ENCODE data around the gene ARHGEF10L. TPM values are rescaled to one million over a fixed set of nuclear protein-coding genes. Genes with fewer than 3 reads are reported as not detected.

The ARHGEF10L gene
- total and polyA plus RNA-seq, 8 donors, result 16.8 to 39.6 (median 21.1) TPM

GRCh38 chr1:17523321-17524041 is 16.0 kb upstream of the ARHGEF10L start:
- H3K36me3 ChIP-seq, result no peaks in the 10 kb centered on the region
- DNase-seq (no peak), ATAC-seq (no peak)
- intact Hi-C loops (cut with DNase I), result no loop called here
- H3K27me3 ChIP-seq, result peaks cover 0 to 63% of the 10 kb centered on the region in 2 donors
- H3K4me3 ChIP-seq, result no peak overlapping the region
- no peaks in the 10 kb centered on the region for H3K4me1 ChIP-seq
- H3K9me3 ChIP-seq, result no peaks in the 10 kb centered on the region
- no peak overlapping the region for H3K27ac ChIP-seq
- TF ChIP-seq, protein P1, sequence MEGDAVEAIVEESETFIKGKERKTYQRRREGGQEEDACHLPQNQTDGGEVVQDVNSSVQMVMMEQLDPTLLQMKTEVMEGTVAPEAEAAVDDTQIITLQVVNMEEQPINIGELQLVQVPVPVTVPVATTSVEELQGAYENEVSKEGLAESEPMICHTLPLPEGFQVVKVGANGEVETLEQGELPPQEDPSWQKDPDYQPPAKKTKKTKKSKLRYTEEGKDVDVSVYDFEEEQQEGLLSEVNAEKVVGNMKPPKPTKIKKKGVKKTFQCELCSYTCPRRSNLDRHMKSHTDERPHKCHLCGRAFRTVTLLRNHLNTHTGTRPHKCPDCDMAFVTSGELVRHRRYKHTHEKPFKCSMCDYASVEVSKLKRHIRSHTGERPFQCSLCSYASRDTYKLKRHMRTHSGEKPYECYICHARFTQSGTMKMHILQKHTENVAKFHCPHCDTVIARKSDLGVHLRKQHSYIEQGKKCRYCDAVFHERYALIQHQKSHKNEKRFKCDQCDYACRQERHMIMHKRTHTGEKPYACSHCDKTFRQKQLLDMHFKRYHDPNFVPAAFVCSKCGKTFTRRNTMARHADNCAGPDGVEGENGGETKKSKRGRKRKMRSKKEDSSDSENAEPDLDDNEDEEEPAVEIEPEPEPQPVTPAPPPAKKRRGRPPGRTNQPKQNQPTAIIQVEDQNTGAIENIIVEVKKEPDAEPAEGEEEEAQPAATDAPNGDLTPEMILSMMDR (IDR thresholded peaks at IDR 0.05), result no peak

DNA sequence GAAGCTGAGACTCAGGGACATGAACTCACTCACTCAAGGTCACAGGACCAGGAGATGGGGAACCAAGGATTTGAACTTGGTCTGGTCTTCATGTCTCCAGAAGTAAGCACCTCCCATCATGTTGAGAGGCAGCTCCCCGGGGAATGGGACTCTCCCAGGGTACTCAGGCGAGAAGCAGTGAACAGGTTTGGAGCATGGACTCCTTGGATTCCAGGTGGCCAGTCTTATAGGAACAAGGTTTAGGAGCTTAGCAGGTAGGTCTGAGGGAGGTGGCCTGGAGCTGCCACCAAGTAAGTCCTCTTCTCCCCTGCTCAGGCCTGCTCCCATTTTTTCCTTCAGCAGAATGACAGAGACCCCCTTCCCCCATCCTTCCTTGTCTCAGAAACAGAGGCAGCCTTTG is 14.9 kb upstream of the ARHGEF10L start:
- intact Hi-C loops (cut with DNase I), result no loop called here
- no peak for ATAC-seq

GRCh38 chr1:17525996-17526686 is 13.4 kb upstream of the ARHGEF10L start:
- H3K9me3 ChIP-seq, result no peaks in the 10 kb centered on the region
- TF ChIP-seq, protein P1 (IDR thresholded peaks at IDR 0.05), result no peak
- intact Hi-C loops (cut with DNase I), result no loop called here
- H3K4me1 ChIP-seq, result no peaks in the 10 kb centered on the region
- H3K27me3 ChIP-seq, result peaks cover 0 to 59% of the 10 kb centered on the region in 2 donors
- no peak overlapping the region for H3K27ac ChIP-seq
- H3K36me3 ChIP-seq, result no peaks in the 10 kb centered on the region
- ATAC-seq, result no peak
- H3K4me3 ChIP-seq, result no peak overlapping the region
- DNase-seq, result no peak

More for the DNA sequence above, 14.9 kb upstream of the ARHGEF10L start:
- Histone ChIP-seq H3K36me3 (no peaks in the 10 kb centered on the region), H3K4me3 (no peak overlapping the region), H3K9me3 (no peaks in the 10 kb centered on the region), H3K27me3 (peaks cover 0 to 64% of the 10 kb centered on the region in 2 donors), H3K27ac (no peak overlapping the region), H3K4me1 (no peaks in the 10 kb centered on the region)
- TF ChIP-seq, protein P1 (IDR thresholded peaks at IDR 0.05), result no peak
- DNase-seq, result no peak

DNA sequence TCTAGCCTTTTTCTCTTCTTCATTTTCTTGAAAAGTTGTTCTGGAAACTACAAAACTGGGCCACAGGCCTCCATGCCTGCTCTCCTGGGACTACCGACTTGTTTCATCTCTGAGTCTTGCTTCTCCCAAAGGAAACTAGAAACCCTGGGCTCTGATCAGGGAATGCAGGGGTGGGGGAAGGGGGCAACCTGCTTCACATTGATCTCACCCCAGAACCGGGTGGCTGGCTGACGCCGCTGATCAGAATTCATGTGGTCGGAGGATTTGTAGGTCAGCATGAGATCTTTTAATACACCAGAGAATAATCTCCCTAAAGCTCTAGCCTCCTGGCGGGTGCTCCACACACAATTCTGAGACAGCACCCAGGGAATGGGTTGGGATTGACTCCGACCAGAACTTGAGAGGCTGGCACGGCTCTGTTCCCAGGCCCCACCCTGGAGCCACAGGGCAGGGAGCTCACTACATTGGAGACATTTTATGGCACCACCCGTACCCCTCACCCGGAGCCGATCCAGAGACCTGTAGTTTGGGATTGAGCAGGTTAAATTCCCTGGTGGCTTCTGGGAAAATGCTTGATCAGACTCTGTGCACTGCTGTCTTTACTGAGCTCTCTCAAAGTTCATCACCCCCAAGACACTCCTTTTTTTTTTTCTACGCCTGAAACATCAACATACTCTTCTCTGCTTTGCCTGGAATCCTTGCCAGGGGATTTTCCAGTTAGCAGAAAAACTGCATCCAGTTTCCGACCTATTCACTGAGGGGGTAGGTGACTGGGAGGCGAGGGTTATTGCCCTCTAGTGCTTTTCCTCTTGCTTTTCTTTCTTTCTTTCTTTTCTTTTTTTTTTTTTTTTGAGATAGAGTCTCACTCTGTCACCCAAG is 12.2 kb upstream of the ARHGEF10L start:
- Histone ChIP-seq H3K9me3 (no peaks in the 10 kb centered on the region), H3K36me3 (no peaks in the 10 kb centered on the region), H3K27ac (no peak overlapping the region), H3K4me3 (no peak overlapping the region), H3K4me1 (no peaks in the 10 kb centered on the region), H3K27me3 (peaks cover 0 to 47% of the 10 kb centered on the region in 2 donors)
- ATAC-seq (peak; percentile 19), DNase-seq (no peak)
- TF ChIP-seq, protein P1 (IDR thresholded peaks at IDR 0.05), result no peak
- intact Hi-C loops (cut with DNase I), result no loop called here
